Measurements from ENCODE around the gene SLC39A11.

SLC39A11 gene

GRCh38 chr17:73091770-73092522 is 542 bp downstream of the SLC39A11 start:
- peaks cover 6% of the 10 kb centered on the region for H3K4me1 ChIP-seq (ENCODE audit: low read length)
- peak overlapping the region; percentile 98 for H2AFZ ChIP-seq (ENCODE audit: low read depth, low read length)
- peaks cover 8% of the 10 kb centered on the region for H3K36me3 ChIP-seq (replicated peaks; ENCODE audit: low read depth, low read length)
- TF ChIP-seq, protein P1, sequence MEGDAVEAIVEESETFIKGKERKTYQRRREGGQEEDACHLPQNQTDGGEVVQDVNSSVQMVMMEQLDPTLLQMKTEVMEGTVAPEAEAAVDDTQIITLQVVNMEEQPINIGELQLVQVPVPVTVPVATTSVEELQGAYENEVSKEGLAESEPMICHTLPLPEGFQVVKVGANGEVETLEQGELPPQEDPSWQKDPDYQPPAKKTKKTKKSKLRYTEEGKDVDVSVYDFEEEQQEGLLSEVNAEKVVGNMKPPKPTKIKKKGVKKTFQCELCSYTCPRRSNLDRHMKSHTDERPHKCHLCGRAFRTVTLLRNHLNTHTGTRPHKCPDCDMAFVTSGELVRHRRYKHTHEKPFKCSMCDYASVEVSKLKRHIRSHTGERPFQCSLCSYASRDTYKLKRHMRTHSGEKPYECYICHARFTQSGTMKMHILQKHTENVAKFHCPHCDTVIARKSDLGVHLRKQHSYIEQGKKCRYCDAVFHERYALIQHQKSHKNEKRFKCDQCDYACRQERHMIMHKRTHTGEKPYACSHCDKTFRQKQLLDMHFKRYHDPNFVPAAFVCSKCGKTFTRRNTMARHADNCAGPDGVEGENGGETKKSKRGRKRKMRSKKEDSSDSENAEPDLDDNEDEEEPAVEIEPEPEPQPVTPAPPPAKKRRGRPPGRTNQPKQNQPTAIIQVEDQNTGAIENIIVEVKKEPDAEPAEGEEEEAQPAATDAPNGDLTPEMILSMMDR (IDR thresholded peaks at IDR 0.05; ENCODE audit: low read depth, low read length): no peak
- no peak for TF ChIP-seq EZH2phosphoT487 (IDR thresholded peaks at IDR 0.05; ENCODE audit: low read depth)
- peaks cover 19% of the 10 kb centered on the region for H3K79me2 ChIP-seq (ENCODE audit: low read length)
- no peaks in the 10 kb centered on the region for H4K20me1 ChIP-seq (ENCODE audit: insufficient read depth, low read length)
- H3K9me3 ChIP-seq (ENCODE audit: insufficient read depth, low read length): no peaks in the 10 kb centered on the region
- peaks cover 9% of the 10 kb centered on the region; the same call in 1 of the 2 replicates for H3K27me3 ChIP-seq (ENCODE audit: low read depth, low read length)
- H3K4me3 ChIP-seq (ENCODE audit: low read length): peak overlapping the region; percentile 93
- peak overlapping the region; percentile 88 for H3K4me2 ChIP-seq (ENCODE audit: low read length)
- peak overlapping the region; percentile 81 for H3K9ac ChIP-seq (ENCODE audit: low read length)
- no peak overlapping the region for H3K27ac ChIP-seq (ENCODE audit: low read length)

- Histone ChIP-seq H3K27ac (ENCODE audit: low read length) (no peak overlapping the region), H3K9me3 (ENCODE audit: insufficient read depth, low read length) (no peaks in the 10 kb centered on the region), H3K4me1 (ENCODE audit: low read length) (peaks cover 6% of the 10 kb centered on the region), H3K9ac (ENCODE audit: low read length) (peak overlapping the region; percentile 81), H3K27me3 (ENCODE audit: low read depth, low read length) (0 out of 2 replicates have a peak, but pooled peaks cover 9% of the 10 kb centered on the region), H4K20me1 (ENCODE audit: insufficient read depth, low read length) (no peaks in the 10 kb centered on the region), H3K36me3 (replicated peaks; ENCODE audit: low read depth, low read length) (peaks cover 9% of the 10 kb centered on the region), H3K4me3 (ENCODE audit: low read length) (peak overlapping the region; percentile 93), H3K4me2 (ENCODE audit: low read length) (peak overlapping the region; percentile 88), H3K79me2 (ENCODE audit: low read length) (peaks cover 19% of the 10 kb centered on the region), H2AFZ (ENCODE audit: low read depth, low read length) (no peak overlapping the region)
- TF ChIP-seq EZH2phosphoT487 (IDR thresholded peaks at IDR 0.05; ENCODE audit: low read depth): no peak
- TF ChIP-seq, protein P1 (IDR thresholded peaks at IDR 0.05; ENCODE audit: low read depth, low read length): no peak
These were observed 1.1 kb downstream of the SLC39A11 start for GRCh38 chr17:73091410-73091769.

- TF ChIP-seq, protein P1 (IDR thresholded peaks at IDR 0.05; ENCODE audit: low read depth, low read length): no peak
- no peak for TF ChIP-seq EZH2phosphoT487 (IDR thresholded peaks at IDR 0.05; ENCODE audit: low read depth)
- H3K9me3 ChIP-seq (ENCODE audit: insufficient read depth, low read length): no peaks in the 10 kb centered on the region
- no peak overlapping the region for H3K4me2 ChIP-seq (ENCODE audit: low read length)
- H3K27ac ChIP-seq (ENCODE audit: low read length): no peak overlapping the region
- no peak overlapping the region for H3K4me3 ChIP-seq (ENCODE audit: low read length)
- H3K79me2 ChIP-seq (ENCODE audit: low read length): peaks cover 19% of the 10 kb centered on the region
- H3K9ac ChIP-seq (ENCODE audit: low read length): no peak overlapping the region
- H3K4me1 ChIP-seq (ENCODE audit: low read length): peaks cover 6% of the 10 kb centered on the region
- H2AFZ ChIP-seq (ENCODE audit: low read depth, low read length): no peak overlapping the region
- no peaks in the 10 kb centered on the region for H4K20me1 ChIP-seq (ENCODE audit: insufficient read depth, low read length)
- H3K36me3 ChIP-seq (replicated peaks; ENCODE audit: low read depth, low read length): peaks cover 13% of the 10 kb centered on the region
- 0 out of 2 replicates have a peak, but pooled peaks cover 1% of the 10 kb centered on the region for H3K27me3 ChIP-seq (ENCODE audit: low read depth, low read length)
These were observed 1.9 kb downstream of the SLC39A11 start for GRCh38 chr17:73090396-73091202.

Measured in OCI-LY3 (cell line).